HG02884 (cell line): ENCODE data around the gene CALN1.
"Not testable (repeated sequence)": the region's sequence is repeated elsewhere in the genome, so short reads cannot be mapped to it uniquely, and the experiment has no call there.

Source experiments
- ATAC-seq: cut with Tn5 transposase; IDR thresholded peaks from one replicate; pipeline ENCODE4 v1.9.1; 2021; ENCODE audit warnings: mild to moderate bottlenecking, moderate library complexity; ENCODE audit not compliant: unreplicated experiment

Gene CALN1

DNA sequence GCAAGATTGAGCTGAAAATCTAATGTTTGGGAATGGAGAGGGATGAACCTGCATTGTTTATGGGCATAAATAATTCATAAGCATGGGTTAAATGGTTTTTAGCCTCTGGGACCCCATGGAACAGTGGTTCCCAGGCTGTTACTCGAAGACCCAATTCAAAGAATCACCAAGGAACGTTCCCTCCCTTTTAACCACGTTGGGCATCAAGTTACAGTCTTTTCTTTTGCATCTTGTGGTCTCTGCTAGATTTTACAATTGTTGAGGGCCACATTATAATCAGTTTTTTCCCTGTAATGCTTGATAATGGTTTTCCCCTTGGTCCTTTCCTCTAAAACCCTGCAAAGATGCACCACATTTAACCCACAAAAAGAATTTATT lies 2.5 kb downstream of the CALN1 start:
- ATAC-seq: no peak

DNA sequence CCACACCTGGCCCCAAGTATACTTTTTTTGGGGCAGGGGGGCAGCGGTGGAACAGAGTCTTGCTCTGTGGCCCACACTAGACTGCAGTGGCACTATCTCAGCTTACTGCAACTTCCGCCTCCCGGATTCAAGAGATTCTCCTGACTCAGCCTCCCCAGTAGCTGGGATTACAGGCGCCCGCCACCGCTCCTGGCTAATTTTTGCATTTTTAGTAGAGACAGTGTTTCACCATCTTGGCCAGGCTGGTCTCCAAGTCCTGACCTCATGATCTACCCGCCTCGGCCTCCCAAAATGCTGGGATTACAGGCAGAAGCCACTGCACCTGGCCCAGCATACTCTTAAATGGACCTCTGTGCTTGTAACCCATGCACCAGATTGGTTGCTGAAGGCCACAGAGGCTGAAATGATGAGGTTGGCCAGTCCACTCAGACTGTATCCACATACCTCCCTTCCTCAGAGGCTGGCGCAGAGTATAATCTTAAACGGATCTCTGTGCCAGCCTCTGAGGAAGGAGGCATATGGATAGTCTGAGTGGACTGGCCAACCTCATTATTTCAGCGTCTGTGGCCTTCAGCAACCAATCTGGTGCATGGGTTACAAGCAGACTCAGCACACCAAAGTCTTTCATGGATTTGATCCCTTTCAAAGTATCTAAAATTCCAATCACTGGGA lies 3.0 kb downstream of the CALN1 start:
- no peak for ATAC-seq

DNA sequence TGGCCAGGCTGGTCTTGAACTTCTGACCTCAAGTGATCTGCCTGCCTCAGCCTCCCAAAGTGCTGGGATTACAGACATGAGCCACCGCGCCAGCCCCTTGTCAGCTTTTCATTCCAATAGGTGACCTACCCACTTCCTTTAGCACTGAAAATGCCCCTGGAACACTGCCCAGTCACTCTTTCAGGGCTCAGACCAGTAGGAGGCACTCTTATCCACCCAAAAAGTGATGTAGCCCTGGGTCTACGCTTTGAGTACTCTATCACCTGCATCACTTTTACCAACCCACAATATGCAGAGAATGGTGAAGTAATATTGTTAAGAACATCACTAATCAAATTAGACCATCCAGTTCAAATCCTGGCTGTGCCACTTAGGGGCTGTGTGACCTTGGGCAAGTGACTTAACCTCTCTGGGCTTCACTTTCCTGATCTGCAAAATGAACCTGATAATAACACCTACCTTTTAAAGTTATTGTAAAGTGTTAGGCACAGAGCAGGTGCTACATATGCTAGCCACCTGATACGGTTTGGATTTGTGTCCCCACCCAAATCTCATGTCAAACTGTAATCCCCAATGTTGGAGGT lies 5.2 kb downstream of the CALN1 start:
- no peak for ATAC-seq

DNA sequence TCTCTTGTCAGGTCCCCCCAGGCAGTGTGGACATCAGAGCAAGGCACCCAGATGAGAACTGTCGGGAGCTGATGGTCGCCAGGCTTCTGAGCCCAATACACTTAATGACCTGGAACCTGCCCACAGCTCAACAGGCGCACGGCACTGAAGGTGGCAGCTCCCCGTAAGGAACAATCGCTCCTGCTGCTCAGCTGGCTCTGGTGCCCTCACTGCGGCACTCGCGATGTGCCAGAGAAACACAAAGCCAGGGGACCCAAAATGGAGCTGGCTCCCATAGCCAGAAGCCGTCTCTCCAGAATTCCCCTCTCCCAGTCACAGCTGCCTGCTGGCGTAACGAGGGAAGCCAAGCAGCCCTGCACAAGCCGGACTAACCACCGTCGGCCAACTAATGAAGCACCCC lies 6.3 kb downstream of the CALN1 start:
- no peak for ATAC-seq

DNA sequence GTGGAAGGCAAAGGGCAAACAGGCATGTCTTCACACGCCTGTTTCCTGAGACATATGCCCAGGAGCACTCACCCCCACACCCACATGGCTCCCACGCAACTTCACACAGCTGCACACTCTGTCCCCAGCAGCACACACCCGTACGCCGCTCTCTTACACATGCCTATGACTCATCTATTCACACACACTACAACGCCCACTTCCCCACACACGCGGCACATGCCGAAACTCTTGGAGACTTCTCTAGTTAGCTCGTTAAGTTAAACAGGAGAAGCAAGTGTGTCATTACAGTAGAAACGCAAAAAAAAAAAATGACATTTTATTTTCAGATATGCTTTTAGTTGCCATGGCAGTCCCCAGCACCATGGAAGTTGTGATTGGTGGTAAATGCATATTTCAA lies 6.7 kb downstream of the CALN1 start:
- peak; percentile 61 for ATAC-seq

DNA sequence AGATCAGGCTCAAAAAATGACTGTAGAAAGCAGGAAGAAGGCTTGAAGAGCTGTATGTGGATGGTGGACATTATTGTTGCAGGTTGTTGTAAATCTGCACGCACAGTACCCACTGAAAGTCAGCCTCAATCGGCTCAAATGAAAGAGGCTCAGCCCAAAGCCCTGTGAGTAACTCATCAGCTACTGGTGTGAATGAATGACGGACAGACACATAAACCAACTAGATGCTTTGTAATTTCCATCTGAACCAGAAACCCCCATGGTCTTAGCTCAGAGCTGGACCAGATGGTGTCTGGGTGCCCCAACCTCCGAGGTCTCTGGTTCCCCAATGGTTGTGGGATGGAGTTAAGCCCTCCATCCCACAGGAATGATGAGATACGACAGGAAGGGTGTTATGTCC lies 7.4 kb downstream of the CALN1 start:
- no peak for ATAC-seq

DNA sequence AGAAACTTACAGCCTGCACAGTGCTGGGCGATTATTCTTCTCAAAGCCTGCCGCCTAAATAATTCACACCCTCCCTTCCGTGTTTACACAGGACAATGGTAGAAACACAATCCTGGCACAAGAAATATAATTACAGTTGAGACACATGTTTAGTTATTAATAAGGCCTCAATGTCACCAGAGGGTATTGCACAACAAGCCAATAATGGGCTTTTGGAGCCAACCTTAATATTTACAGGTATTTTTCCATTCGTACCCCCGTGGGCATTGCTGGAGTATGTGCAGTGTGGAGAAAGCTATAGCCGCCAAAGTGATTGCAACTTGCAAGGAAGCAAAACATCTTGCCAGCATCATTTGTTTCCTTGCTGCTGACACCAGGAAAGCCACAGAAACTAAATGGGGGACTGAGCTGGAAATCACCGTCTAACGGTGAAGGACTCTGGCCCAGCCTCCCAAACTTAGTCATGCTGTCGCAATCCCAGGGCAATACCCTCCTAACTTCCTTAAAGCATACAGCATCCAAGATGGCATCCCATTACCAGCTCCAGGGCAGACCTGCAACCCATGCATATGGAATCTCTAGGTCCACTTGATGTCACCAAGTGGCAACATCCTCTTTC lies 8.6 kb downstream of the CALN1 start:
- ATAC-seq: no peak

DNA sequence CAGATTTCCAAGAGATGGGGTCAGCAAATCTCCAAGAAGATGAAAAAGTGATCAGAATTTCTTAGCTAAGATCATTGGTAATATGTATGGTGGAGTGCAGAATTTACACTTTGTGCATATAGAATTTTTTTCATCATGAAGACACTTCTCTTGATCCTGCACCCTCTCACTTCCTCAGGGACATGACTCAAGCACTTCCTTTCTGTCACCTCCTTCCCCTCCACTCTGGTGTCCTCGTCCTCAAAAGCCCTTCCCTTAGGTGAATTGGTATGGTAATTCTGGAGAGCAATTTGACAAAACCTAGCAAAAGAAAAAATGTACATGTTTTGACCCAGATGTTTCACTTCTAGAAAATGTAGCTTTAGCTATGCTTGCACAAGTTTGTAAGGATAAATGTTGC lies 18.1 kb downstream of the CALN1 start:
- no peak for ATAC-seq

DNA sequence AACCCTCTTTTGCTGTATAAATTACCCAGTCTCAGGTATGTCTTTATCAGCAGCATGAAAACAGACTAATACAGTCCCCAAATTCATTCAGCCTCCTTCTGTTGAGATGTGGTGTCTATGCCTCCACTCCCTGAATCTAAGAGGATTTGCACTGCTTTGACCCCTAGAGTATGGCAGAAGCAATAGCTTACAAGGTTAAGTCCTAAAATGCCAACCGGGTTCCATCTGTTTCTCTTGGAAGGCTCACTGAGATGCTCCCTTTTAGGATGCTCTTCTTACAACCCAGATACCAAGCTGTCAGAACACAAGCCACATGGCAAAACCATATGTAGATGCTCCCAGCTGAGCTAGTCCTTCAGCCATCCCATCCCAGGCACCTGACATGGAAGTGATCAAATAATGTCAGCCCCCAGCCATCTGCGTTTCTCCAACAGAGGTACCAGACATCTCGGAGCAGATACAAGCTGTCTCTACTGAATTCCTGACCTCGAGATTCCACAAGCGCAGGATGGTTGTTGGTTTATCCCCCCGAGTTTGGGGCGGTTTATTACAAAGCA lies 20.2 kb downstream of the CALN1 start:
- no peak for ATAC-seq

DNA sequence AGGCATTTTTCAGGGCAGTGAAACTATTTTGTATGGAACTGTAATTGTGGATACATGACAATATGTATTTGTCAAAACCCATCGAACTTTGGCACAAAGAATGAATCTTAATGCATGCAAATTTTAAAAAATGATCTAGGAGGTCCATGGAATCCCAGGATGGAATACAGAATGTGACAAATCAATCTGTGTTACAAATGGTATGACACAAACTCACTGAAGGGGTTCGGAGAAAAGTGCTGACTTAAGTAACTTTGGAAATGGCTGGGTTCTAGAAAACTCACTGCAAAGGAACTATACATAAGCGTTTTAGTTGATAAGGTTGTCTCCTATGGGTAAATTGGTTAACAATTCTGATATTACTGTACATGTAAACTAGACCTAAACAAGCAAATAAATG lies 26.0 kb downstream of the CALN1 start:
- no peak for ATAC-seq

DNA sequence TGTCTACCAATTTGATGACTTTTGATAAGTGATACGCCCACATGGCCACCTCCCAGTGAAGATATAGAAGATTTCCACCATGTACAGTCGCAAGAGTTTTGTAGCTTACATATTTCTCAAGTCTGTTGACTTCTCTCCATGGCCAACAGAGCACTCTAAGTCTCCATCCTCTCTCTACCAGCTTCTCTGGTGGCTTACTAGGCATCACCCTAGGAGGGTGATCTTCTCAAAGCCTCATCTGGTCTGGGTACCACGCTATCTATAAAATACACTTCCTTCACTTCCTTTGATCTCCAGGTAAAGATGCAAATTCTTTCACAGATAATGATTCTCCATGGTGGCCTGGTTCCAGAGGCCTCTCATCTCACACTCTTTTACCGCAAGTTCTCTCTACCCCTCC lies 49.9 kb downstream of the CALN1 start:
- ATAC-seq: no peak

DNA sequence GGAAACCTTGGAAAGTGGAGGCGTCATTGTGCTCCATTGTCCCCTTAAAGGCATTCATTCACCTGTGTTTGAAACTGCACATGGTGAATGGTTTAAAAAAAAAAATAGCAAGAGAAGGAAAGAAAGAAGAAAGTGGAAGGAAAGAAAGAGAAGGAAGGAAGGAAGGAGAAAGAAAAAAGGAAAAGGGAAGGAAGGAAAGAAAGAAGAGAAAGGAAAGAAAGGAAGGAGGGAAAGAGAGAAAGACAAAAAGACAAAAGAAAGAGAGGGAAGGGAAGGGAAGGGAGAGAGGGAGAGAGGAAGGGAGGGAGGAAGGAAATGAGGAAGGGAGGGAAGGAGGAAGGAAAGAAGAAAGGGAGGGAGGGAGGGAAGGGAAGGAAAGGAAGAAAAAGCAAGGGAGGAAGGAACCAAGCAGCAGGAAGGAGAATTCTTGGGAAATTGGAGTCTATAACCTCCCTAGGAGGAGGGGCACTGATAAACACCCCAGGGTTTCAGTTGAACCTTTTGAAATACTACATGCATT lies 66.9 kb downstream of the CALN1 start:
- no peak for ATAC-seq

DNA sequence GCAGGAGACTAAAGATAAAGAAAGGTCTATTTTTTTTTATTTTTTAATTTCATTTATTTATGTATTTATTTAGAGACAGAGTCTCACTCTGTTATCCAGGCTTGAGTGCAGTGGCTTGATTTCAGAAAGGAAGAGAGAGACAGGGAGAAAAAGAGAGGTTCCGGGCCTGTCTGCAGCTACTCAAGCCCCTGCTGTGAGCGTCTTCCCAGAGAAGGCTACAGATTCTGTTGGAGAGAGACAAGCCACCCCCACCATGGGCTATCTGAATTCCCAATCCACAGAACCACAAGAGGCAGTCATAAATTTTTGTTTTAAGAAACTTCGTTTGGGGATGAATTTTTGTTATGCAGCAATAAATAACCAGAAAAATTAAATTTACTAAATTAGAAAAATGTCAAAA lies 68.1 kb downstream of the CALN1 start:
- no peak for ATAC-seq

DNA sequence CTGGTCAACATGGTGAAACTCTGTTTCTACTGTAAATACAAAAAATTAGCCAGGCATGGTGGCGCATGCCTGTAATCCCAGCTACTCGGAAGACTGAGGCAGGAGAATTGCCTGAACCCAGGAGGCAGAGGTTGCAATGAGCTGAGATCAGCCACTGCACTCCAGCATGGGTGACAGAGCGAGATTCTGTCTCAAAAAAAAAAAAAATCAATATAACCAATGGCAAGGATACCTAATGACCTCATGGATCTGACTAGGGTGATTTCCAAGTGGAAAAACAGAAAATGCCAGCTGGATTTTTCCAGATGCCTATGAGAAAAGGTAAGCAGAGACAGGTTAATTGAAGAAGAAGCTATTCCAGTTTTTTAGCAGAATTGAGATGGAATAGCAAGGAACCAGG lies 68.8 kb downstream of the CALN1 start:
- ATAC-seq: not testable (repeated sequence)

DNA sequence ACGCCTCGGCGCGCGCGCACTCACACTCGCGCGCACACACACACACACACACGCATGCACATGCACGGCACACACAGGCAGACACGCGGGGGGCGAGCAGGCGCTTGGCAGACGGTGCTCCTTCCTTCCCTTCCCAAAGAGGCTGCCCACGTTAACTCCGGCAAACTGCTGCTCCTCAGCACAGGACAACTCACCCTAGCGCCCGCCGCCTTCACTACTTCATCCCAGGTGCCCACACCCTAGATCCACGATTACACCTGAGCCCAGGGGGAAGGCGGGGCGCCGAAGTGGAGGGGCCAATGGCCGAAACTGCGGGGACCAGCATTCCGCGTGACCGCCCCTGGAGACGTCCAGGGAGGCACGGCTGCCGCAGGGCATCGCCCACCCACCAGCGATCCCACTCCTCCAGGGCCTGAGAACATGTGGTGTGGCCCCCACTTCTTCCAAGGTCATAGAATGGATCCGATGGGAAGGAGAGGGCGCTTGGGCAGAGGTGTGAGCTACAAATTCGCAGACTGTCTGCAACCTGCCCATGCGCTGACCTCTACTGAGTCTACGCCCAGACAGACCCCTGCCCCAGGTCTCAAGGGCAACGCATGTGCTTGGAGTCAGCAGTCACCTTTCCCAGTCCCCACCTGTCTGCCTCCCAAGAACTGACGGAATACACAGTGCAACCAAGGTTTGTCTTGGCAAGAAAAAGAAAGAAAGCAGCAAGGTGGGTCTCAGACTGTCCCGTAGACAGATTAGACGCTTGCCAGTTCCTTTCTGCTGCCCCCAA lies 74.6 kb downstream of the CALN1 start:
- ATAC-seq: no peak

DNA sequence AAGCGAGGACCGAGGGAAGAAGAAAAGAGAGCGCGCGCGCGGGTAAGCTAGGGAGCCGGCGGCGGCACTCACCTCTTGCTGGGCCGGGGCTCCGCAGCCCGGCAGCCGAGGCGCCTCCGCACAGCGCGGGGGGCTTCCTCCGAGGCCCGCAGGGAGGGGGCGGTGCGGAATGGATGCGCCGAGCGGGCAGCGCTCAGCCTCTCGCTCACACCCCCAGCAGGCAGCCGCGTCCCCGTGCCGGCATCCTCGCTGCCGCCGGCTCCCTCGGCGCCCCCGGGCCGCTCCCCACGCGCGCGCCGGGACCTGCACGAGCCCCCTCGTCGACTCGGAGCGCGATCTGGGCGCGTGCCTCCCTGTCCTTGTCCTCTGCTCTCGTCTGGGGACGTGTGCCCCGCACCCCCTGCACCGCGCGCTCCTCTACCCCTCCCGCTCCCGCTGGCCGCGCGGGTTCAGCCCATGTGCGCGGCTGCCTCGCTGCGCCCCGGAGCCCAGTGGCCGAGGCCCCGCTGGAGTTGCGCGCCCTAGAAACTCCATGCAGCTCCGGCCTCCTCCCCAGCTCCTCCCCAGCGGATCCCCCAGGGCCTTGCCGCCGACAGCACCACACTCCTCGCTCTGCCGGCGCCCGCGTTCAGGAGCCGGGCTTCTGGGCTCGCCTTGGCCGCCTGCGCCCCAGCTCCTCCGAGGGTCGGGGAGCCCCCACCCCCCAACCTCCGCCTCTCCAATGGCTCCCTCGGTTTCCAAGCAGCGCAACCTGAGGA lies 75.3 kb downstream of the CALN1 start:
- no peak for ATAC-seq

DNA sequence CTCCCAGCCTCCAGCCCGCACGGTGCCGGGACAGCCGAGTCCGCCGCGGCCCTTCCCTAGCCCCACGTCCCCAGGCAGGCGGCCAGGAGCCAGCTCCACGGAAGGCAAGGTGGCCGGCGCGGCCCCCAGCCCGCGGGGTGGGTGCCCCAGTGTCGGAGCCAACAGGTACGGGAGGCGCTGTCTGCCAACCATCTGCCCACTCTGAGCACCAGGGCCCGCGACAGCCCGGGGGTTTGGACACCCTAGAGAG lies 75.8 kb downstream of the CALN1 start:
- ATAC-seq: no peak

DNA sequence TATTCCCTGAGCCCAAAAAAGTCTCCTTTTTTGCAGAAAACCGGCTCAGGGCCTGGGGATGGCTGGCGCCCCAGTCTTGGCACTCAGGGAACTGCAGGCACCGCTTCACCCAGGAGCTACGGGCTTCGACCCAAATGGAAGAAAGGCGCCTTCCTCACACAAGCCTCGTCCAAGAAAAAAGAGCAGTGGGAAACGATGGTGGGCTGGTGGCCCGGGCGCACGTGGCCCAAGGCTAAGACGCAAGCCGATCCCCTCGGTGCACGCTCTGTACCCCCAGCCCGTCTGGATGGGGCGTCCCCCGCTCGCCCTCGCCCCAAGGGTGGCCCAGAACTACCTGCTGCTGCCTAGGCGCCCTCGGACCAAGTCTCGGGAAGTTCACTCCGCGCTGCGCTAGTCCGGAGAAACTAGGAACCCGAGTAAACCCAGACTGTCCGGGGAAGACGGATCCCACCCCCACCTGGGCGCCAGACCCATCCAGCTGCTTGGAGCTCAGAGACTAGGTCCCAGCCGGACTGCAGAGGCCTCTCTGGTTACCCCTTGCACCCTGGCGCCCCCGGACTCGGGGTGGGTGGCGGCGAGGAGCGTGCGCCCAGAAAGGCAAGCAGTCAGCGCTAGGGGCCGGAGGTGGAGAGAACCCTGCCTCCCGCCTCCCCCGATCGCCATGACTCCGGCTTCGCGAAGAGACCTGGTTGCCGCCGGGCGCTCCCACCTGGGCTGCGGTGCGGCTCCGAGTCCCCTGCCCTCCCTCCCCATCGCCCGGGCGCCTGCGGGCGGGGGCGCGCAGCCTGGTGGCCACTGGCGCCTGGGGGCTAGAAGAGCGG lies 76.4 kb downstream of the CALN1 start:
- ATAC-seq: no peak

DNA sequence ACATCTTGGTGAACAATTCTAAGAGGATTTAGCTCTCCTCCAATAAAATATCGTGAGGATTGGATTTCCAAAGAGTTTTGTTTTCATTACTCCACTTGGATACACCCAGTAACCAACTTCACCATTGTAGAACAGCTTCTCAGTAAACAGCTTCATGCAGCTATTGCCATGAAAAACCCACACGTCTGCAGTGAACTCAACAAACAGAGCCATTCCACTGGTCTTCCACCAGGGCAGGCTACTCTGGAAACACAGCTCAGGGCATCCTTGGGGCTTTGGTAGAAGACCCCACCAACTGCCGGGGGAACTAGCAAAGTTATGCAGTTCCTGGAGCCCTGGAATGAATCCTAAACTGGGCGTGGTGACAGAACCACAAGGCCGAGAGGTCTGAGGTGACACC lies 77.4 kb downstream of the CALN1 start:
- ATAC-seq: no peak

DNA sequence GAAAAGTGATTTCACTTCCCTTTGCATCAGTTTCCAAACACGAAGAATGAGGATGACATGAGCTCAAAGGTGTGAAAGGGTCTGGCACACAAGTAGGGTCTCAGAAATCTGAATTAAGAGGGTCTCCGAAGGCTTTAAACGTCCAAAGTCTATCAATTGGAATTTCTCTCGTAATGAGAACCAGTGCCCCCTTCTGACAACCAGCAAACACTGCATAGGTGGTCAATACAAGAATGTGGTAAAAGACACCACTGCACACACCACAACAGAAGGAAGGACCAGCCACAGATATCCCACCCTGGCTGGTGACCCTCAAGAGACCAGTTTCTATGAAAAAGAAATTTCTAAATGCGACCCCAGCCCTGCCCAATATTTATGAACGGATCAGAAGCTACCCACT lies 78.1 kb downstream of the CALN1 start:
- no peak for ATAC-seq
